A204.1 (cell line): Measurements from ENCODE around the gene AZU1.

Experiments used
- FAIRE-seq: peaks from 2 replicates; lab custom pipeline; 2012; peaks lifted over from hg19 to GRCh38; lab: Jason Lieb, UNC

Gene AZU1, protein sequence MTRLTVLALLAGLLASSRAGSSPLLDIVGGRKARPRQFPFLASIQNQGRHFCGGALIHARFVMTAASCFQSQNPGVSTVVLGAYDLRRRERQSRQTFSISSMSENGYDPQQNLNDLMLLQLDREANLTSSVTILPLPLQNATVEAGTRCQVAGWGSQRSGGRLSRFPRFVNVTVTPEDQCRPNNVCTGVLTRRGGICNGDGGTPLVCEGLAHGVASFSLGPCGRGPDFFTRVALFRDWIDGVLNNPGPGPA

DNA sequence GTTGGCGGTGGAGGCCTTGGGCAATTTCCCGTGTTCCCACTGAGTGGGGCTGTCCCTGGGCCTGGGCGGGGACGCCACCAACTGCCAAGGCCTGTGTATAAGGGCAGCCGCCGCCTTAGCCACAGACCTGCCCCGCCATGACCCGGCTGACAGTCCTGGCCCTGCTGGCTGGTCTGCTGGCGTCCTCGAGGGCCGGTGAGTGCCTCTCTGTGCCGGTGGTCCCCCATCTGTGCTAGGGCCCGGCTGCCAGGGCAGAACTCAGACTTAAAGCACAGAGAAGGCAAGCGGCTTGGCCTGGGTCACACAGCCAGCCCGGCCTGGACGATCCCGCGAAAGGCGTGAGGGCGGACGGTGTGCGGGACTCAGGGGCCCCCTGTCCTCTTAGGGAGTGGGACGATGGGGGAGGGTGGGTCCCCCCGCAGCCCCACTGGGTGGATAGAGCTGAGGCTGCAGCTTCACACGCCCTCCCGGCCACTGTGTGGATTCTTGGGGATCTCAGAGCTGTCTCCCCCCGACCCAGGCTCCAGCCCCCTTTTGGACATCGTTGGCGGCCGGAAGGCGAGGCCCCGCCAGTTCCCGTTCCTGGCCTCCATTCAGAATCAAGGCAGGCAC, at the start of gene AZU1:
Gene AZU1 (plus strand): TSS at position 128 of the 612 bp plus-strand sequence. CDS start 10 bp downstream, at position 138.
- no peak for FAIRE-seq

- FAIRE-seq = no peak
Observed at GRCh38 chr19:778910-779653, 48.6 kb upstream of the AZU1 start.

GRCh38 chr19:780935-781334, 46.7 kb upstream of the AZU1 start:
- no peak for FAIRE-seq

- no peak for FAIRE-seq
Observed at GRCh38 chr19:781800-782184, 45.8 kb upstream of the AZU1 start.

DNA sequence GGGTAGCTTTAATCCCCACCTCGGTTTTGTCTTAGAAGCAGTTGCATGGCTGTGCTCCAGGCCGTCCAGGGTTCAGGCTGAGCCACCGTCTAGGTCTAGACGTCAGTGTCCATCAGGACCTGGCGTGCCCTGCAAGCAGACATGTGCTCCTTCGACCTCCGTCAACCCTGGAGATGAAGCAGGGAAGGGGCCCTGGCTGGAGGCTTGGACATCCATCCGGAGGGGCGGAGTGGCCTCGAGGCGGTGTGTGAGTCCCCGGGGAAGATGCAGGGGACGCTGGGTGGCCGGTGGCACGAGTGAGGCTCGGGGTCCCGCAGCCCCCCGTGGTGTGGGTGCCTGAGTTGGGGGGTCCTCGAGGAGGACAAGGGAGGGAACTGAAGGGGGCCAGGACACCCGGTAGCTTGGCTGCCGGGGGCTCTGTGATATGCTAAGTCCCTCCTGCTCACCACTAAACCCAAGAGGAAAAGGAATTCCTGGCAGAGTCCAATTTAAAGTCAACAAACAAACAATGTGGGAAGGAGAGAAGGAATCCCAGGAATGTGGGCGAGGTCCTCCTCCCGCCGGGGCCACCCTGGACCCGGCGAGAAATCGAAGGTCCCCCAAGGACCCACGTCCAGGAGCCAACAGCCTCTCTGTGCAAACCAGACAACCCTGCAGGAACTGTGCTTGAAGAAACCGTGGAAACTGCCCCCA, 45.3 kb upstream of the AZU1 start:
- FAIRE-seq = no peak

DNA sequence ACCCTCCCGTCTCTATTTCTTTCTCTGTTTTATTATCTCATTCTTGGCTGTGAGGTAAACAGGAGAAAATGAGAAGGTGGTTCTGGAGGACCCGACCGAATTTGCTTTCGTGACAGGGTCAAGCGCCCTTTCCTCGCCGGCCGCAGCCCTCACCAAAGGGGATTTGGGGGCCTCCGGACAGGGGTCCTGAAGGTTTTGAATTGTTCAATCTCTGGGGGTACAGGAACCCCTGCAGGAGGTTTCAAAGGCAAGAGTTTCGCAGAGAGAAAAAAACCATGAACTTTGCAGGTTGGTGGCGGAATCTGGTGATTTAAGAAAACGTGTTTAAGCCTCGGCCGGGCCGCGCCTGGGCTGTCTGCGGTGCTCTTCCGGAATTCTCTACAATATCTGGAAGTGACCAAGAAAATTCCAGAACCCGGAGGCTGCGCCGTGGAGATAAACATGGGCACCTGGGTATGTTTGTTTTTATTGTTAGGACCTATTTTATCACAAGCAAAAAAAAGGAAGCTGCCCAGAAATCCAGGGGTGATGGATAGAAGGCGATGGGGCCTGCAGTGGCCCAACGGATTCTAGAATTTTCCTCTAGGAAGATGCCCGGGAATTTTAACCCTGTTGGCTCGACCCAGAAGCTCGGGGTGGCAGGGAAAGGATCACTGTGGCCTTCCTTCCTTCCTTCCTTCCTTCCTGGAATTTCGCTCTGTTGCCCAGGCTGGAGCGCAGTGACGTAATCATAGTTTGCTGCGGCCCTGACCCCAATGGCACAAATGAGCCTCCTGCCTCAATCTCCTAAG, 44.6 kb upstream of the AZU1 start:
- no peak for FAIRE-seq

- no peak for FAIRE-seq
Observed at GRCh38 chr19:784541-784940, 43.1 kb upstream of the AZU1 start.

- no peak for FAIRE-seq
Observed at GRCh38 chr19:787536-787935, 40.1 kb upstream of the AZU1 start.

GRCh38 chr19:788686-788982, 39.0 kb upstream of the AZU1 start:
- FAIRE-seq = no peak

DNA sequence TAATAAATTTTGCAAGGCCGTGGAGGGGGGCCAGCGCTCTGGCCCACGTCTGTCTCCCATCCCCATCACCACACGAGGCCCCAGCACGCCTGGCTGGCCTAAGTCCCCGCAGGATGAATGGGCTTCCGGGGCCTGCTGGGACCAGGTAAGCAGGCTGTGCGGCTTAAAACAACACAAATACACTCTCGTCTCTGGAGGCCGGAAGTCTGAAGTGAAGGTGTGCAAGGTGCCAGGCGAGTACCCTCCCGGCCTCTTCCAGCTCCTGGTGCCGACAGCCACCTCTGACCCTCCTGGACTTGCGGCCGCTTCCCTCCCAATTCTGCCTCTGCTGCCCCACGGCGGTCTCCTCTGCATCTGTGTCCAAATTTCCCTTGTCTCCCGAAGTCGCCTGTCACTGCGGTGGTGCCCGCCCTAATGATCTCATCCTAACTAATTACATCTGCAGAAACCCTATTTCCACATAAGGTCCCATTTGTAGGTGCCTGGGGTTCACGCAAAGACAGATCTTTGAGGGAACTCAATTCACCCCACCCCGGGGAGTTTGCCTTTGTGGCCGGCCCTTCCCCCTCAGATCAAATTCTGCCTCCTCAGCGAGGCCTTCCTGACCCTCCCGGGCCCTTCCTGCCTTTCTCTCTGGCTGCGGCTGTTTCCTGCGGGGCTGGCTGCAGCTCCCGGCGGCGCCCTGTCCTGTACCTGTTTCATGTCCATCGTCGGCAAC, 38.5 kb upstream of the AZU1 start:
- FAIRE-seq = no peak

GRCh38 chr19:789701-790060, 38.0 kb upstream of the AZU1 start:
- no peak for FAIRE-seq

GRCh38 chr19:791007-791566, 36.5 kb upstream of the AZU1 start:
- FAIRE-seq = no peak

GRCh38 chr19:791567-792305, 35.9 kb upstream of the AZU1 start:
- FAIRE-seq = no peak

DNA sequence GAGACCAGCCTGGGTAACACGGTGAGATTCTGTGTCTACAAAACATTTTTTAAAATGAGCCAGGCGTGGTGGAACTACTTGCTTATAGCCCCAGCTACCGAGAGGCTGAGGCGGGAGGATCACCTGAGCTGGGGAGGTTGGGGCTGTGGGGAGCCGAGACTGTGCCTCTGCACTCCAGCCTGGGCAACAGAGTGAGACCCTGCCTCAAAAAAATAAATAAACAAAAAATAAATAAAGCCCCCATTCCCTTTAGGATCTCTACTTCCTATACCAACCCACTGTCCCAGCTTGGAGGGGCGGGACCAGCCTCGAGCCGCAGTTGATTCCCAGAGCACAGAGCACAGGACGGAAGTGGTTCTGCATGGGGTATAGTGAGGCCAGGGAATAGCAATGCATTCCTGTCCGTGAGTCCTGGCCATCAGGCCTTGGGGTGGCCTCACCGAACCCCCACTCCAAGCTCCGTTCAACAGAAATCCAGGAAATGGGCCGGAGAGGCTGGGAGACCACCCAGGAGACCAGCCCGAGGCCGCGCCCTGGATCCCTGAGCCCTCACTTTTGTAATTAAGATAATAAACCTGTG, 35.2 kb upstream of the AZU1 start:
- FAIRE-seq = no peak

- FAIRE-seq = no peak
Observed at GRCh38 chr19:793806-794205, 33.8 kb upstream of the AZU1 start.

DNA sequence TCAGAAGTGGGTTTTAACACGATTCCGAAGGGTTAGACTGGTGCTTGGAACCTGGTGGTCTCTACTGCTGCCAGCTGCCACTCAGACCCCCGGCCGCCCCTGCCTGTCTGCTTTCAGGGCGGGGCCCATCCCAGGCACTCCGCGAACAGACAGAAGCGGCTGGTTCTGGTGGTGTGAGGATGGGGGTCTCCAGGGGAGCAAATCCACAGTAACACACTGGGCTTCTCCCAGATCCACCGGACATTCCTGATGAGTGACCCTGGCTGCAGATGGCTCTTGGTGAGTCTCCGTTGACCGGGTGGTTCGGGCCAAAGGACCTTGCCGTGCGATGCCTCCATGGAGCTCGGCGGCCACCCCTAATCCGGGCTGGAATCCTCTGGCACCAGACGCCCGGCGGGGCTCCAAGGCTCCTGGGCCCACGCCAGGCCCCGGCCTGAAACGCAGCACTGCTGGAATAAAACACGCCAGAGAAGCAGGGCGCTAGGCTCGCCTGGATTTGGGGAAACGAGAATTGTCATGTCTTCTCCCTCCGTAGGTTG, 32.5 kb upstream of the AZU1 start:
- FAIRE-seq = no peak

DNA sequence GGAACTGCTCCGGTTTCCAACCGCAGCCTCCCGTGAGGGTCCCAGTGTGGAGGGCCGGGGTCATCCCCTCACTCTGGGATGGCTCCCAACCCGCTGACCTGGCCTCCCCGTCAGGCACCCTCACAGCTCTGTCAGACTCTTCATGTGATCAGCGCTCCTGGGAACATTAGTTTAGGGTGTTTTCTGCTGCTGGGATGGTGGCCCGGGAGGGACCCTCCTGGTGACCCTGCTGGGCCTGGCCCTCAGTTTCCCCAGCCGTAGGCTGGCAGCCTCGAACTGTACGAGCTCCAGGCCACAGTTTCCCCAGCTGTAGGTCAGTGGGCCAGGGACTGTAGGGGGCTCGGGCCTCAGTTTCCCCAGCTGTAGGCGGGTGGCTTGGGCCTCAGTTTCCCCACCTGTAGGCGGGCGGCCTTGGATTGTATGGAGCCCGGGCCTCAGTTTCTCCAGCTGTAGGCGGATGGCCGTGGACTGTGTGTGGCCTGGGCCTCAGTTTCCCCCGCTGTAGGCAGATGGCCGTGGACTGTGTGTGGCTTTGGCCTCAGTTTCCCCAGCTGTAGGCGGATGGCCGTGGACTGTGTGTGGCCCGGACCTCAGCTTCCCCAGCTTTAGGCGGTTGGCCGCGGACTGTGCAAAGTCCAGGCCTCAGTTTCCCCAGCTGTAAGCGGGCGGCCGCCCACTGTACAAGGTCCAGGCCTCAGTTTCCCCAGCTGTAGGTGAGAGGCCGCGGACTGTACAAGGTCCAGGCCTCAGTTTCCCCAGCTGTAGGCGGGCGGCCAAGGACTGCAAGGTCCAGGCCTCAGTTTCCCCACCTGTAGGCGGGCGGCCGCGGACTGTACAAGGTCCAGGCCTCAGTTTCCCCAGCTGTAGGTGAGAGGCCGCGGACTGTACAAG, 31.7 kb upstream of the AZU1 start:
- FAIRE-seq = no peak

DNA sequence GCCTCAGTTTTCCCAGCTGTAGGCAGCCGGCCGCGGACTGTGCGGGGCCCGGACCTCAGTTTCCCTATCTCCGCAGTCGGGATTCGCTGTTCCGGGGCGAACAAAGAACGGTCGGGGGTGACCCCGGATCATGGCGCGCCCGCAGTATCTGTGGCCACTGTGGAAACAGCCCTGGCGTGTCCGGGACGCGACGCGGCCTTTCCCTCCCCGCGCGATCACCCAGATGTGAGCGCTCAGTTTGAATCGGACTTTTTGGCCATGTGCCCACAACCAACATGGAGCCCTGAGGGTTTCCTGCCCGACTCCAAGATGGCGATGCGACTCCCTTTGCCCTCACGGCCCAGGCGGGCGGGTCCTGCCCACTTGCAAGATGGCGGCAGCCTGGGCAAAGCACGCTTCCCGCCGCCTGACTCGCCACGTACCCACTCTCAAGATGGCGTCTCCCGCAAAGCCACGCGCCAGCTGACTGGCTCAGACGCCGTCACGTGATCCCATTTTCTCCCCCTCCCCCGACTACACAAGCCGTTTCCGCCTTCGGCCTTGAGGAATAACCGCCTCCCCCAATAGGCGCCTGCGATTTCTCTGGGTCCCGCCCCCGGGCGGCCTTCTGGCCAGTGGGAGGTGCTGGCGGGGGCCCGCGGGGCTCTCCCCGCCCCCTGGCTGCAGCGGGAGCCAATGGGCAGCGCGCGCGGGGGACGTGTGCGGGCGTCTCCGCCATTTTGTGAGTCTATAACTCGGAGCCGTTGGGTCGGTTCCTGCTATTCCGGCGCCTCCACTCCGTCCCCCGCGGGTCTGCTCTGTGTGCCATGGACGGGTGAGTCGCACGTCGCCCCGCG, 30.7 kb upstream of the AZU1 start, which contains the start of gene PTBP1:
Gene PTBP1 (plus strand): TSS at position 761 of the 836 bp plus-strand sequence. CDS start 46 bp downstream, at position 807.
- FAIRE-seq = peak; percentile 99
